SK-N-SH (cell line): ENCODE data around the gene RAB40C. TPM values are rescaled to one million over a fixed set of nuclear protein-coding genes. Genes with fewer than 3 reads are reported as not detected.
A peak's percentile ranks its signal among the peaks of the same experiment; 100 is the strongest.

Experiments
- EP300 ChIP-seq, 2 experiments: IDR thresholded peaks; 2 replicates each; pipeline versions ENCODE4 v1.4.0 to v1.6.1; 2012; ENCODE audit warnings: borderline replicate concordance in 1 of 2, low read depth in 1 of 2, low read length in 1 of 2
- EZH2phosphoT487 ChIP-seq: fragments of 200-600 bp; sonication (generic); IDR thresholded peaks from 2 replicates; pipeline ENCODE4 v1.6.1; 2017; ENCODE audit warnings: low read depth, mixed run types, mild to moderate bottlenecking, antibody characterized with exemption, moderate library complexity, borderline replicate concordance
- FOXM1 ChIP-seq: IDR thresholded peaks from 2 replicates; pipeline ENCODE4 v1.4.0; 2012; ENCODE audit warnings: low read depth, mild to moderate bottlenecking
- GATA2 ChIP-seq: sonication (generic); formaldehyde crosslinking; IDR thresholded peaks from 2 replicates; pipeline ENCODE4 v1.5.0; 2020; ENCODE audit warnings: mild to moderate bottlenecking, missing genetic modification reagents
- JUND ChIP-seq: IDR thresholded peaks from 2 replicates; pipeline ENCODE4 v1.4.0; 2012
- MEF2A ChIP-seq: IDR thresholded peaks from 2 replicates; pipeline ENCODE4 v1.4.0; 2012; ENCODE audit warnings: low read depth, borderline replicate concordance
- MXI1 ChIP-seq: IDR thresholded peaks from 2 replicates; pipeline ENCODE4 v1.6.1; 2012; ENCODE audit warnings: mild to moderate bottlenecking, low read depth, low read length, improper control_type of control experiment
- NRF1 ChIP-seq: IDR thresholded peaks from 2 replicates; pipeline ENCODE4 v1.6.1; 2012; ENCODE audit warnings: low read depth, mild to moderate bottlenecking, low read length
- RXRA ChIP-seq: IDR thresholded peaks from 2 replicates; pipeline ENCODE4 v1.4.0; 2012; ENCODE audit warnings: low read depth, mild to moderate bottlenecking, borderline replicate concordance
- SIN3A ChIP-seq: IDR thresholded peaks from 2 replicates; pipeline ENCODE4 v1.6.1; 2012; ENCODE audit warnings: low read depth, mild to moderate bottlenecking, low read length, moderate library complexity, borderline replicate concordance
- TCF12 ChIP-seq: IDR thresholded peaks from 2 replicates; pipeline ENCODE4 v1.4.0; 2012
- YY1 ChIP-seq: IDR thresholded peaks from 2 replicates; pipeline ENCODE4 v1.4.0; 2012; ENCODE audit warnings: low read depth, mild to moderate bottlenecking
- polyA plus RNA-seq, 3 experiments: library from polyadenylated mRNA; depleted of rRNA; stranded (reverse); fragments of >200 nt; gene quantifications; 2 replicates each; pipeline ENCODE4 v1.2.3, GENCODE V29; 2012
- TF ChIP-seq, protein P1 (sequence below): IDR thresholded peaks from 2 replicates; pipeline ENCODE4 v1.6.1; 2012; ENCODE audit warnings: mild to moderate bottlenecking, low read depth, low read length, moderate library complexity
- TF ChIP-seq, protein P2 (sequence below): IDR thresholded peaks from 2 replicates; pipeline ENCODE4 v1.4.0; 2012; ENCODE audit warnings: low read depth, borderline replicate concordance
- TF ChIP-seq, protein P3 (sequence below): IDR thresholded peaks from 2 replicates; pipeline ENCODE4 v1.4.0; 2012; ENCODE audit warnings: low read depth
- TF ChIP-seq, protein P4 (sequence below): fragments of 200-600 bp; sonication (generic); IDR thresholded peaks from 2 replicates; pipeline ENCODE4 v1.6.1; 2017; ENCODE audit warnings: antibody characterized with exemption, mild to moderate bottlenecking, moderate library complexity

The RAB40C gene
- polyA plus RNA-seq, 1 of the 3 experiments (the other 2 are of a cell fraction) = 13.0 TPM

DNA sequence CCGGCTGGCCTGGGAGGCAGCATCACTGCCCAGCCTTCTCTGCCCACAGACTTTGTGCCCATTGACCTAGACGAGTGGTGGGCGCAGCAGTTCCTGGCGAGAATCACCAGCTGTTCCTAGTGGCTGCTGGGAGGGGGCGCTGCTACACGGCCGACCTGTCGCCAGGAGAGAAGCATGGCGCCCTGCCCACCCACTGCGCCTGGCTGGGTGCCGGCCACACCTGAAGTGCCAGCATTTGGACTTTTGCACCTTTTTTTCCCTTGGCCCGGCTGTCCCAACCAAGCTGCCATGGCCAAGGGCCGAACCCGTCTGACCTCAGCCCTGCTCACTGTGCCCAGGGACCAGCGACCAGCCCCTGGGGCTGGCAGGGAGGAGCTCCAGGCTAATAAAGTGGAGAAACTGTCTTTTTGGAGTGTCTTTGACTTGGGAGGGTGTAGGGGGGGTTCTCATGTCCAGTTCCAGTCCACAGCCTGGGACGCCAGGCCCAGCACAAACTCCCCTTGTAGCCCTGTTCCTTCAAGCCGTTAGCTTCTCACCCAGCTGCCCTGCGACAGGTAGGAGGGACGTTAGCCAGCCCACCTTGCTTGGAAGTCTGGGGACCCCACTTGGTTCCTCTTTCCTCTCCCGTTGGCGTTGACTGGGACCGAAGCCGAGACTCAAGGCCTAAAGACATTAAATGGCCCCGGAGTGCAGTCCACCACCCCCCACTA, 58.4 kb downstream of the RAB40C start (continued):
- TF ChIP-seq, protein P1, sequence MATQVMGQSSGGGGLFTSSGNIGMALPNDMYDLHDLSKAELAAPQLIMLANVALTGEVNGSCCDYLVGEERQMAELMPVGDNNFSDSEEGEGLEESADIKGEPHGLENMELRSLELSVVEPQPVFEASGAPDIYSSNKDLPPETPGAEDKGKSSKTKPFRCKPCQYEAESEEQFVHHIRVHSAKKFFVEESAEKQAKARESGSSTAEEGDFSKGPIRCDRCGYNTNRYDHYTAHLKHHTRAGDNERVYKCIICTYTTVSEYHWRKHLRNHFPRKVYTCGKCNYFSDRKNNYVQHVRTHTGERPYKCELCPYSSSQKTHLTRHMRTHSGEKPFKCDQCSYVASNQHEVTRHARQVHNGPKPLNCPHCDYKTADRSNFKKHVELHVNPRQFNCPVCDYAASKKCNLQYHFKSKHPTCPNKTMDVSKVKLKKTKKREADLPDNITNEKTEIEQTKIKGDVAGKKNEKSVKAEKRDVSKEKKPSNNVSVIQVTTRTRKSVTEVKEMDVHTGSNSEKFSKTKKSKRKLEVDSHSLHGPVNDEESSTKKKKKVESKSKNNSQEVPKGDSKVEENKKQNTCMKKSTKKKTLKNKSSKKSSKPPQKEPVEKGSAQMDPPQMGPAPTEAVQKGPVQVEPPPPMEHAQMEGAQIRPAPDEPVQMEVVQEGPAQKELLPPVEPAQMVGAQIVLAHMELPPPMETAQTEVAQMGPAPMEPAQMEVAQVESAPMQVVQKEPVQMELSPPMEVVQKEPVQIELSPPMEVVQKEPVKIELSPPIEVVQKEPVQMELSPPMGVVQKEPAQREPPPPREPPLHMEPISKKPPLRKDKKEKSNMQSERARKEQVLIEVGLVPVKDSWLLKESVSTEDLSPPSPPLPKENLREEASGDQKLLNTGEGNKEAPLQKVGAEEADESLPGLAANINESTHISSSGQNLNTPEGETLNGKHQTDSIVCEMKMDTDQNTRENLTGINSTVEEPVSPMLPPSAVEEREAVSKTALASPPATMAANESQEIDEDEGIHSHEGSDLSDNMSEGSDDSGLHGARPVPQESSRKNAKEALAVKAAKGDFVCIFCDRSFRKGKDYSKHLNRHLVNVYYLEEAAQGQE = no peak
- TF ChIP-seq MEF2A (no peak), EP300 (IDR thresholded peaks at IDR 0.05; ENCODE audit: borderline replicate concordance in 1 of 2, low read depth in 1 of 2, low read length in 1 of 2) (no peak), GATA2 (CRISPR knock-in tag) (no peak), SIN3A (0 out of 2 replicates have a peak, but pooled peaks have one; percentile 44), MXI1 (peak; percentile 73), EZH2phosphoT487 (no peak), NRF1 (no peak), FOXM1 (no peak), JUND (no peak), YY1 (no peak), TCF12 (no peak), RXRA (no peak)
- TF ChIP-seq, protein P2, sequence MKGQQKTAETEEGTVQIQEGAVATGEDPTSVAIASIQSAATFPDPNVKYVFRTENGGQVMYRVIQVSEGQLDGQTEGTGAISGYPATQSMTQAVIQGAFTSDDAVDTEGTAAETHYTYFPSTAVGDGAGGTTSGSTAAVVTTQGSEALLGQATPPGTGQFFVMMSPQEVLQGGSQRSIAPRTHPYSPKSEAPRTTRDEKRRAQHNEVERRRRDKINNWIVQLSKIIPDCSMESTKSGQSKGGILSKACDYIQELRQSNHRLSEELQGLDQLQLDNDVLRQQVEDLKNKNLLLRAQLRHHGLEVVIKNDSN = no peak
- TF ChIP-seq, protein P3, sequence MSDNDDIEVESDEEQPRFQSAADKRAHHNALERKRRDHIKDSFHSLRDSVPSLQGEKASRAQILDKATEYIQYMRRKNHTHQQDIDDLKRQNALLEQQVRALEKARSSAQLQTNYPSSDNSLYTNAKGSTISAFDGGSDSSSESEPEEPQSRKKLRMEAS = no peak
- TF ChIP-seq, protein P4, sequence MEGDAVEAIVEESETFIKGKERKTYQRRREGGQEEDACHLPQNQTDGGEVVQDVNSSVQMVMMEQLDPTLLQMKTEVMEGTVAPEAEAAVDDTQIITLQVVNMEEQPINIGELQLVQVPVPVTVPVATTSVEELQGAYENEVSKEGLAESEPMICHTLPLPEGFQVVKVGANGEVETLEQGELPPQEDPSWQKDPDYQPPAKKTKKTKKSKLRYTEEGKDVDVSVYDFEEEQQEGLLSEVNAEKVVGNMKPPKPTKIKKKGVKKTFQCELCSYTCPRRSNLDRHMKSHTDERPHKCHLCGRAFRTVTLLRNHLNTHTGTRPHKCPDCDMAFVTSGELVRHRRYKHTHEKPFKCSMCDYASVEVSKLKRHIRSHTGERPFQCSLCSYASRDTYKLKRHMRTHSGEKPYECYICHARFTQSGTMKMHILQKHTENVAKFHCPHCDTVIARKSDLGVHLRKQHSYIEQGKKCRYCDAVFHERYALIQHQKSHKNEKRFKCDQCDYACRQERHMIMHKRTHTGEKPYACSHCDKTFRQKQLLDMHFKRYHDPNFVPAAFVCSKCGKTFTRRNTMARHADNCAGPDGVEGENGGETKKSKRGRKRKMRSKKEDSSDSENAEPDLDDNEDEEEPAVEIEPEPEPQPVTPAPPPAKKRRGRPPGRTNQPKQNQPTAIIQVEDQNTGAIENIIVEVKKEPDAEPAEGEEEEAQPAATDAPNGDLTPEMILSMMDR = peak; percentile 64
- TF ChIP-seq, all 33 proteins: peak for 5
